Suppressor macrophage (primary cell): Measurements from ENCODE around the gene BIRC6.
A peak's percentile ranks its signal among the peaks of the same experiment; 100 is the strongest.
"Not testable (repeated sequence)": the region's sequence is repeated elsewhere in the genome, so short reads cannot be mapped to it uniquely, and the experiment has no call there.

Experiments used
- DNase-seq, 4 experiments: peaks; one replicate each; pipeline ENCODE4 v3.0.0-alpha.2; 2020 to 2022

Gene BIRC6

DNA sequence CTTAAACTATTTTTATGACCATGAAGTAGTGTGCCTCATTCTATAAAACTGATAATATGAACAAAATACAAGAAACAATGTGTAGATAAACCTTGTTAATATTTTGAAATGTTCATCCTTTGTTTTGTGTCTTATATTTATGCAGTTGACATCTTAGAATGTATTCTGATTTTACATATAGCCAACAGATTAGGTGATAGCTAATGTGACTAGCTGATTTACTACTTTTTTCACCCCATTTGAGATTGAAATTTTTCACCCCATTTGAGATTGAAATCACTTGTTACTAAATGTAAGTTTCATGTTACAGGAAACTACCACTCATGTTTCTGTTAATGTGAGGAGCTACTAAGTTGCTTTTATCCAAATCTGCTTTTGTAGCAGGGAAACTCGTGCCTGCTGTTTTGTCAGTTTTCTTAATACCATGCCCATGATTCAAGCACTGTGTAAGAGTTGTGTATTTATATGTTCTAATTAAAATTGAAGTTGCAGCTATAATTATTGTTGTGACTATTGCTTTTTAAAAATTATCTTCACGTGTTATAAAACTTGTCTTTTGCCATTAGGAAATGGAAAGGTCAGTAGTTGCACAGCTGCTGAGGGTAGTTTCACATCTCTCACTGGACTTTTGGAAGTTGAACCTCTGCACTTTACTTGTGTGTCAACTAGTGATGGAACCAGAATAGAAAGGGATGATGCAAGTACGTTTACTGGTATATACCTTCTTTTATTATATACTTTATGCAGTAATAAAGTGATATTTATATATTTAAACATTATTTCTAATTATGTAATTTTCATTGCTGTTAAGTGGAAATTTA lies 96.6 kb downstream of the BIRC6 start:
- DNase-seq = no peak

DNA sequence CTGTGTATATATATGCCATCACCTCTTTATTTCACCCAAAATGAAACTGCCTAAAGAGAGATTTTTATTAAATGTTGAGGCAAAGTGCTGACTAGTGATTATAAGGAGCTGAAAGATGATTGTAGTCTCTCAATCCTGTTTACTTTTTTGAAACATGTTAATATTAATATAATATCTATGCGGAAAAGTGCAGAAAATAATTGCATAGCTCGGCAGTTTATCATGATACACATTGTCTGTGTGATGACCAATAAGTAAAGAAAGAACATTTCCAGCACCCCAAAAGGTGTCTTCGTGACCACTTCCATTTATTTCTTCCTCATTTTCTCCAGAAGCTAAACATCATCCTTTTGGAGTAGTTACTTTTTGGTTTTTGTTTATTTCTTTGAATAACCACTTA lies 99.0 kb downstream of the BIRC6 start:
- no peak for DNase-seq

GRCh38 chr2:32456808-32457207 lies 100.0 kb downstream of the BIRC6 start:
- DNase-seq = no peak

DNA sequence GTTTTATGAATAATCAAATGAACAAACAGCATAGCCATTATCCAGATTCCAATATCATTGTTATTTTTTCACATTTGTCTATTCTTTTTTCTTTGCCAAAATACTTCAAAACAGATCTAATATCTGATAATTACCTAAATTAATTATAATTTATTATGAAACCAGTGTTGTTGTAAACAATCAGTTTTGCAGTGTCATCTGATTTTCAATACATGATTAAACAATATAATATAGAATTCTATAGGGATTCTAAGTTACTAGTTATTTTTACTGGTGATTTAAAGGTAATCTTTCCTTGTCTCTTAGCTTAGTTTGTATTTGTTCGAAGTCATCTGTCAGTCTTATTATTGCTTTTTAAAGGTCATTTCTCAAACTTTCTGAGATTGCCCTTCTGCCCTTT lies 101.0 kb downstream of the BIRC6 start:
- DNase-seq = no peak

- DNase-seq = not testable (repeated sequence)
These were observed 104.0 kb downstream of the BIRC6 start for GRCh38 chr2:32460861-32461260.

DNA sequence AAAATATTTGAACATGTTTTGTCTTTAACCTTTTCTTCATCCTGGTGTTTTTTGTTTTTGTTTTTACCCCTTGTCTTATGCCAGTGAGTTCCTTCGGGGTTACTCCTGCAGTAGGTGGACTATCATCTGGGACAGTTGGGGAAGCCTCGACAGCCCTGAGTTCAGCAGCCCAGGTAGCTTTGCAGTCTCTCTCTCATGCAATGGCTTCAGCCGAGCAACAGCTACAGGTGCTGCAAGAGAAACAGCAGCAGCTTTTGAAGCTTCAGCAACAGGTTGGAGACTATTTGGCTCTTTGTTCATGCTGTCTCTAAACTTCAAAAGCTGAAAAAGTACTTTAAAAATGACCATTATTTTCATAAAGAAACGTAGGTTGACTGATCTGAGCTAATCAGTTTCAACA lies 106.3 kb downstream of the BIRC6 start:
- no peak for DNase-seq

DNA sequence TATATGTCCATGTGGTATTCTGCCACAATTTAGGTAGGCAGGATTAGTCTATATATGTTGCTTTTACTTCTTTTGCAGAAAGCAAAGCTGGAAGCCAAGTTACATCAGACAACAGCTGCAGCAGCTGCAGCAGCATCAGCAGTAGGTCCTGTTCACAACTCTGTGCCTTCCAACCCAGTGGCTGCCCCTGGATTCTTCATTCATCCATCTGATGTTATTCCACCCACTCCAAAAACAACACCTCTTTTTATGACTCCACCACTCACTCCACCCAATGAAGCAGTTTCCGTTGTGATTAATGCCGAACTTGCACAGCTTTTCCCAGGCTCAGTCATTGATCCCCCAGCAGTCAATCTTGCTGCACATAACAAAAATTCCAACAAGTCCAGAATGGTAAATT lies 107.6 kb downstream of the BIRC6 start:
- DNase-seq = no peak

DNA sequence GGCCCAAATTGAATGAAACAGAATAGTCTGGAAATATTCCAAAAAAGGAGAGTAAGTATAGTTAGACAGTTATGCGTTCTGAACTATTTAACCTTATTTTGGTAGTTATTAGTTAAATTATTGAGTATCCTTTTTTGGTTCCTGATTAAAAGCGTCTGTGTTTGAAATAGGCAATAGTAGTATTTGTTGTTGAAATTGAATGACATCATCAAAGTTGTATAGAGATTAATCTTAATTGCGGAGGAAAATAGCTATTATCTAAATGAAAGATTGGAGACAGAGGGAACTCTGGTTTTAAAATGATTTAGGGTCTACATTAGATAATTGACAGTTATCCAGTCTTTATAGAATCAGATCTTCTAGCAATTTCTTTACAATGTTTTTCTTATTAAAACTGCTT lies 115.8 kb downstream of the BIRC6 start:
- DNase-seq = no peak

DNA sequence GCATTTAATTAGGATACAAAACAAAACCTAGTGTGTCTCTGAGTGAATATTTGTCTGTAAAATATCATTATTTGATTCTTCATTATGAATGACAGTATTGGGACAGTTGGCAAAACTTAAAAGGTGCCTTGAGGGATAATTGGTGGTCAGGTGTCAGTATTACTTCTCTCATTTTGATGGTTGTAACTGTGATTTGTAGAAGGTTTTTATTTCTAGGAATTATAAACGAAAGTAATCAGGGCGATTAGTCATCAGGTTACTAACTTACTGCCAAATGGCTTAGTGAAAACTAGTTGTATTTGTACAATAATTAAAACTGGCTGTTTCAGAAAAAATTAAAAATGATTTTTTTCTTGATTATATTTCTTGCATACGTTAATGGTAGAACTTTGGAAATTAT lies 117.6 kb downstream of the BIRC6 start:
- no peak for DNase-seq

DNA sequence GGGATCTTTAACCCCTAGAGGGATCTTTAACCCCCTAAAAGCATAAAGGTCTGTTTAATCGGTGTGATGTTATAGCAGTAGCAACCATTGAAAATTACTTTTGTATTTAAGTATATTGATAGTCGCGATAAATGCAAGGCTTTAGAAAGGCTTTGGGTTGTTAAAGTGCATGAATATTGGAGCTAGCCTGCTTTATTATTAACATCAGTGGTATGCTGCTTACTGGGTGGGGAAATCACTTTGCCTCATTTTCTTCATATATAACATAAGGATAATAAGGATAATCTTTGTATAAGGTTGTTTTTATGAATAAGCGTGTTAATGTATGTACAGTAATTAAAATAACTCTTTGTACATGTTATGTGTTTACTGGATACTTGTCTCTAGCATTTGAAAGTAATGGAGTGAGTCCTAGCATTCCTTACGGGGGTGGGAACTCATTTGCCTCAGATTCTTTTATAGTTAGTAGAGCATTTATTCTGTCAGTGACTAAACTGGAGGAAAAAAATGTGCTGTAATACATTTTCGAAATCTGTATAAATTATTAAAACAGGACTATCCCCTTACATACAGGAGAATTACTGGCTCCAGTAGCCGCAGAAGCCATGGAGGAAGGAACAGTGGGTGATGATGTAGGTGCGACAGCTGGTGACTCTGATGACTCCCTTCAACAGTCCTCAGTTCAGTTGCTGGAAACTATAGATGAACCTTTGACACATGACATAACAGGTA lies 122.2 kb downstream of the BIRC6 start:
- DNase-seq = no peak

DNA sequence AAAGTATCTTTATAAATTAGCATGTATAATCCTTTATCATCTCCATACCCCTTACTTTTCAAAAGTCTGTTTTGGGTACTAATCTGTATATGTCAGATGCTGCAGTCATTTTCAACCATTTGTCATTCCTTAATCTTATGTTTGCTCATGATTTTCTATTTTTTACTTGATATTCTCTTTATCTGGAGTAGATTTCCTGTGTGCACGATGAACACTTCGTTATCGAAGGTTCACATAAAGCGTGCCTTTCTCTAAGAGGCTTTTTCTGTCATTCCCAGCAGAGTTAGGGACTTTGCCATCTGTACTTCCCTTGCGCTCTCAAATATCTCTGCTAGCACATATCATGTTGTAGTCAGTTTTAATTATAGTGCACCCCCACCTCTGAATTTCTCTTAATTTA lies 123.2 kb downstream of the BIRC6 start:
- no peak for DNase-seq

GRCh38 chr2:32482471-32482870 lies 125.6 kb downstream of the BIRC6 start:
- DNase-seq = no peak

GRCh38 chr2:32484937-32485336 lies 128.1 kb downstream of the BIRC6 start:
- DNase-seq = peak; percentile 74 to 94 (median 83)

GRCh38 chr2:32485399-32485798 lies 128.6 kb downstream of the BIRC6 start:
- no peak for DNase-seq

GRCh38 chr2:32489061-32489460 lies 132.2 kb downstream of the BIRC6 start:
- DNase-seq = no peak

GRCh38 chr2:32491346-32491745 lies 134.5 kb downstream of the BIRC6 start:
- DNase-seq = no peak

DNA sequence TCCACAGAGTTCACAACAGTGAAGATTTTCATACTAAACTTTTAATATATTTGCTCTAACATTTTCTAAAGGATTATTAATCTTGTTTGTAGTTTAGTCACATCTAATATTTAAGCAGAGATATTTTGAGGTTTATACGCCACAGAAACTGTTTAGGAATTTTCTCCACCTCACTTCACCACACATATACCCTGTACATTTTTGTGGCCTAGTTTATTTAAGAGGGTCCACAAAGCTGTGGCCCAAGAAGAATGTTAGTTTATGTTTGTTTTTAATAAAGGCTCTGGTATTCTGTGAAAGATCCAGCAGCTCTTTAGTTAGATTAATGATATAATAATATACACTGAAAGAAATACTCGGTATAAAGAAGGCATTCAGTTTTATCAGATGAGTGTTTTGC lies 138.3 kb downstream of the BIRC6 start:
- DNase-seq = no peak

- peak; percentile 70 to 89 (median 83) for DNase-seq
These were observed 139.8 kb downstream of the BIRC6 start for GRCh38 chr2:32496662-32497061.

DNA sequence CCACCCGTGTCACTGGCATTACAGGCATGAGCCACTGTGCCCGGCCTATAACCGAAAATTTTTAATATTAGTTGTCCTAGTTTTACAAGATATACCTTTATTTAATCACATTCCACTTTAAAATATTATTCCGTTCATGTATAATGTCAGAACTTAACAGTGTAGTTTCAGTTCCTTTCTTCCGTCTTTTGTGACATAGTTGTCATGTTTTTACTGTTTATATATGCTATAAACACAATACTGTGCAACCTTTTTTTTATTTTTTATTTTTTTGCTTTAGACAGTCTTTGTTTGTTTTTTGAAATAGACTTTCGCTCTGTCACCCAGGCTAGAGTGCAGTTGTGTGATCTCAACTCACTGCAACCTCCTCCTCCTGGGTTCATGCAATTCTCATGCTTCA lies 141.5 kb downstream of the BIRC6 start:
- peak in 2 of 4 experiments; percentile 42 to 47 for DNase-seq

- no peak for DNase-seq
These were observed 146.1 kb downstream of the BIRC6 start for GRCh38 chr2:32502941-32503340.

DNA sequence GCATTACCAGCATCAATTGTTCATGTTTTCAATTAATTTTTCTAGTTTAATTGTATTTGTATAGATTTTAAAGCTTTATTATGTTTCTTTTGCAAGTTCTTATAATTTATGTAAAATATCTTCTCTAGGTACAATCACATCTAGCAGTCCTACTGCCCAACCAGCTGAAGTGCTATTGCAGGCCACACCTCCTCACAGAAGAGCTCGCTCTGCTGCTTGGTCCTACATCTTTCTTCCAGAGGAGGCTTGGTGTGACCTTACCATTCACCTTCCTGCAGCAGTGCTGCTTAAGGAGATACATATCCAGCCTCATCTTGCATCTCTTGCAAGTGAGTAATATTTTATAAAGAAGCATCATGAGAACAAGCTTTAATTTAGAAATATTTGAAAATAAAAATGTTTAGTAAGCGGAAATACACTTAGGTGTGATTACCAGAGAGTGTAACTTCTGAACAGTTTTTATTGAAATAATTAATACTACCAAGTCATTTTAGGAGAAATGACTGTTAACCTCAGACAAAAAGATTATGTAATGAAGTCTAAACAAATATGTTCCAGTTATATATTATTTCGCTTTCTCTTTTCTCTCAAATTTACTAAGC lies 148.2 kb downstream of the BIRC6 start:
- DNase-seq = no peak

DNA sequence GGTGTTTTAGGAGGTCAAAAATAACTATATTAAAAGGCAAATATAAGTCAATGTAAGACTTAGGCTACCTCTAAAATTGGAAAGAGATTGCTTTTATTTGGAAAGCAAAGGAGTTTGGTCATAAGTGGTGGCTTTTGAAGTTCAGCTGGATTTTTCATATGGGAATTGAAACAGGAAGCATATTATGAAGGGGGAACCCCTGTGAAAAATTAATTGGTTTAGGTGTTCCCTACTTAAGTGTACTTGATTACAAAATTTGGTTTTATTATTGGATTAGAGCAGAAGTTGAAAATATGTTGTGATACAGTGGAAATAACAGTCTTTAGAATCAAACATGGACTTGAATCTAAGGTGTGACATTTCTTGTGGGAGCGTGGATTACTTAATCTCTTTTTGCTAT lies 149.6 kb downstream of the BIRC6 start:
- DNase-seq = peak in 1 of 4 experiments; percentile 10

DNA sequence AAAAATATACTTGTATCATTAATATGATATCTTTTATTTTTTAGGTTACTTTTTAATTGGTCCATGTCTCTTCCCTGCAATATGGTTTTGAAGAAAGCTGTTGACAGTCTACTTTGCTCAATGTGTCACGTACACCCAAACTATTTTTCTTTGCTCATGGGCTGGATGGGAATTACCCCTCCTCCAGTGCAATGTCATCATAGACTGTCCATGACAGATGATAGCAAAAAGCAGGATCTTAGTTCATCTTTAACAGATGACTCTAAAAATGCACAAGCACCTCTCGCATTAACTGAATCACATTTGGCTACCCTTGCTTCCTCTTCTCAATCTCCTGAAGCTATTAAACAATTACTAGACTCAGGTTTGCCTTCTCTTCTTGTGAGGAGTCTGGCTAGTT lies 158.1 kb downstream of the BIRC6 start:
- peak in 3 of 4 experiments; percentile 5 to 14 (median 10) for DNase-seq

DNA sequence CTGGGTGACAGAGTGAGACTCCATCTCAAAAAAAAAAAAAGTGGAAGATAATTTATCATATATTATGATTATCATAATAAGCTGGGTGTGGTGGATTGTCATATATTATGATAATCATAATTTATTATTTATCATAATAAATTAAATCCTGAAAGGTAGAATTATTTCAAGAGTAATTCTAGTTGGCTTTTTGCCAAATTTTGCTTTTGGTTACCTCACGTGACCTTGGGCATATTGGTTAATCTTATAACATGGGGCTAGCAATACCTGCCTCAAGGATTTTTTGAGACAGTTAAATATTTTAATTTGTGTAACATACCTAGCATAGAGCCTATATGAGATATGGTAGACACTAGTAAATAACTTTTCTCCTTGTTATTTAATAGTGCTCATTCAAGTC lies 159.7 kb downstream of the BIRC6 start:
- DNase-seq = peak in 1 of 4 experiments; percentile 4
